ENCODE results near the gene B4GALT5. TPM values are rescaled to one million over a fixed set of nuclear protein-coding genes. Genes with fewer than 3 reads are reported as not detected.

B4GALT5 gene
- total RNA-seq, 3 donors from 2014 or later: 16.8 to 33.8 (median 22.1) TPM

DNA sequence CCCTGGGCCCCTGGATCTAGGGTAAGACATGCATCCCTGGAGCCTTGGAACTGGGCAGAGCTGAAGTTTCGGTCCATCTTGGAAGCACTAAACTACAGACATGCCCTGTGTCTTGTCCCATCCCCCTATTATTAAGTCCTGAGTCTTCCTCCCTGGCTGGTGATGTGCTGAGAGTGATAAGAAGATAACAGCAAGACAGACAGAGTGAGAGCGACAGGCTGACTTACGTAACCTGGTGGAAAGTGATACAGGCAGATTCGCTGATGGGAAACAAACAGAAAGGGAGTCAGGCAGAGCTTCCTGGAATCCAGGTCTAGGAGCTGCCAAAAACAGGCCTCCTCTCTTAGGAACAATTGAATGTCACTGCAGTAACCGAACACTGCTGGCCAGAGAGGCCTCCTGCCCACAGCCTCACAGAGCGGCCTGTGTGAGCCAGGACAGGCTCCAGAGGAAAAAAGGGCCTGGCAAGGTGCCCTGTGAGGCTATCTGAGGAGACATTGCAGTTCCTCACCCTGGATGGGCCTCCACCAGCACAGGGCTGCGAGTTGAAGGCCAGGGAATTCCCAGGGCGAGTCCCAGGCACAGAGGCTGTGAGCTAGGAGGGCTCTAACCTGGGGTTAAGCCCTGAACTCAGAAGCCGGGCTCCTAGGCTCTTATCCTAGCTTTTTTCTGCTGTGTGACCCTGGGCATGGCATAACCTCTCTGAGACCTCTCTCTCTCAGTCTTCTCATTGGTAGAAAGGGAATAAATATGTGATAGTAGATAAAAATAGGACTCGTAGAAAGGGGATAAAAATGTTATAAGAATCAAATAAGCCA, 34.2 kb upstream of the B4GALT5 start:
- Histone ChIP-seq H3K27ac (peak overlapping the region; percentile 89 to 91), H3K4me1 (peaks cover 9 to 13% of the 10 kb centered on the region in 2 donors), H3K4me3 (peak overlapping the region in 1 of 3 donors; percentile 10), H3K9me3 (no peaks in the 10 kb centered on the region), H3K27me3 (no peaks in the 10 kb centered on the region), H3K36me3 (no peaks in the 10 kb centered on the region)
- intact Hi-C loops (cut with DNase I; ENCODE audit: low total_unique reads): no loop called here
- DNase-seq (ENCODE audit: low spot score in 2 of 2): peak; percentile 86 to 91
- TF ChIP-seq POLR2AphosphoS5 (IDR thresholded peaks at IDR 0.05) (peak; percentile 81 to 88 (median 84)), POLR2A (IDR thresholded peaks at IDR 0.05) (no peak)
- TF ChIP-seq, protein P1, sequence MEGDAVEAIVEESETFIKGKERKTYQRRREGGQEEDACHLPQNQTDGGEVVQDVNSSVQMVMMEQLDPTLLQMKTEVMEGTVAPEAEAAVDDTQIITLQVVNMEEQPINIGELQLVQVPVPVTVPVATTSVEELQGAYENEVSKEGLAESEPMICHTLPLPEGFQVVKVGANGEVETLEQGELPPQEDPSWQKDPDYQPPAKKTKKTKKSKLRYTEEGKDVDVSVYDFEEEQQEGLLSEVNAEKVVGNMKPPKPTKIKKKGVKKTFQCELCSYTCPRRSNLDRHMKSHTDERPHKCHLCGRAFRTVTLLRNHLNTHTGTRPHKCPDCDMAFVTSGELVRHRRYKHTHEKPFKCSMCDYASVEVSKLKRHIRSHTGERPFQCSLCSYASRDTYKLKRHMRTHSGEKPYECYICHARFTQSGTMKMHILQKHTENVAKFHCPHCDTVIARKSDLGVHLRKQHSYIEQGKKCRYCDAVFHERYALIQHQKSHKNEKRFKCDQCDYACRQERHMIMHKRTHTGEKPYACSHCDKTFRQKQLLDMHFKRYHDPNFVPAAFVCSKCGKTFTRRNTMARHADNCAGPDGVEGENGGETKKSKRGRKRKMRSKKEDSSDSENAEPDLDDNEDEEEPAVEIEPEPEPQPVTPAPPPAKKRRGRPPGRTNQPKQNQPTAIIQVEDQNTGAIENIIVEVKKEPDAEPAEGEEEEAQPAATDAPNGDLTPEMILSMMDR (IDR thresholded peaks at IDR 0.05): no peak

DNA sequence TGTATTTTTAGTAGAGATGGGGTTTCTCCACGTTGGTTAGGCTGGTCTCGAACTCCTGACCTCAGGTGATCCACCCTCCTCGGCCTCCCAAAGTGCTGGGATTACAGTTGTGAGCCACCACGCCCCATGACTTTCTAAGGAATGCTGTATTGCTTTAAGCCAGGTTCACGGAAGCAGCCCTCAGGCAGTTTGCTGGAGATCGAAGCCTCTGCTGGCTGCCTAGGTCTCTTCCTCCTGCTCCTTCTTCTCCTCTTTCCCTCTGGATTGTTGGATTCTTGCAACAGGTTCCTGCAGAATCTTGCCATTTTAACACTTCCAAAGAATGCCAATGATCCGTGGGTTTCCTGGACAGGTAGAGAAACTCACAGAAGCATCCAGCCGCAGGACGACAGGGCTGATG, 29.3 kb upstream of the B4GALT5 start:
- H3K27me3 ChIP-seq: no peaks in the 10 kb centered on the region
- intact Hi-C loops (cut with DNase I; ENCODE audit: low total_unique reads): no loop called here
- H3K4me1 ChIP-seq: peaks cover under 1 to 6% of the 10 kb centered on the region in 2 donors
- no peaks in the 10 kb centered on the region for H3K36me3 ChIP-seq
- H3K4me3 ChIP-seq: no peak overlapping the region
- no peaks in the 10 kb centered on the region for H3K9me3 ChIP-seq
- TF ChIP-seq POLR2AphosphoS5 (IDR thresholded peaks at IDR 0.05): no peak
- TF ChIP-seq, protein P1 (IDR thresholded peaks at IDR 0.05): no peak
- no peak for TF ChIP-seq POLR2A (IDR thresholded peaks at IDR 0.05)
- DNase-seq (ENCODE audit: low spot score in 2 of 2): no peak
- no peak overlapping the region for H3K27ac ChIP-seq

DNA sequence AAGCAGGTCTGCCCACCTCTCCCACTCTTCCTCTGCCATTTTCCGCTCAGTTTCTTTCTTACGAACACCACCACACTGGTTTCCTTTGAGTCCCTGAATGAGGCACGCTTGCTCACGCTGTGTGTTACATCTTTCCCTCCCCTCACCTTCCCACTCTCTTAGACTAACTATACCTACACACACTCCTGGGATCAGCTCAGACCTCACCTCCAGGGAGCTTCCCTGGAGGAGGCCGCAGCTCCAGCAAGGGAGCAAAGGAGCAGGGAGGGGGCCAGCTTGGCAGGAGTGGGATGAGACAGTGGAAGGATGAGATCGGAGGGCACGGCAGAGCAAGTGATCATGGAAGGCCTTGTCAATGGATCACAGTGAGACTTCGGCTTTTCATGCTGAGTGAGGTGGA, 28.3 kb upstream of the B4GALT5 start:
- DNase-seq (ENCODE audit: low spot score in 2 of 2): no peak
- TF ChIP-seq POLR2AphosphoS5 (IDR thresholded peaks at IDR 0.05): no peak
- TF ChIP-seq POLR2A (IDR thresholded peaks at IDR 0.05): no peak
- TF ChIP-seq, protein P1 (IDR thresholded peaks at IDR 0.05): no peak
- H3K4me1 ChIP-seq: no peaks in the 10 kb centered on the region
- no peak overlapping the region for H3K4me3 ChIP-seq
- no peaks in the 10 kb centered on the region for H3K36me3 ChIP-seq
- H3K9me3 ChIP-seq: no peaks in the 10 kb centered on the region
- intact Hi-C loops (cut with DNase I; ENCODE audit: low total_unique reads): no loop called here
- no peaks in the 10 kb centered on the region for H3K27me3 ChIP-seq
- no peak overlapping the region for H3K27ac ChIP-seq

DNA sequence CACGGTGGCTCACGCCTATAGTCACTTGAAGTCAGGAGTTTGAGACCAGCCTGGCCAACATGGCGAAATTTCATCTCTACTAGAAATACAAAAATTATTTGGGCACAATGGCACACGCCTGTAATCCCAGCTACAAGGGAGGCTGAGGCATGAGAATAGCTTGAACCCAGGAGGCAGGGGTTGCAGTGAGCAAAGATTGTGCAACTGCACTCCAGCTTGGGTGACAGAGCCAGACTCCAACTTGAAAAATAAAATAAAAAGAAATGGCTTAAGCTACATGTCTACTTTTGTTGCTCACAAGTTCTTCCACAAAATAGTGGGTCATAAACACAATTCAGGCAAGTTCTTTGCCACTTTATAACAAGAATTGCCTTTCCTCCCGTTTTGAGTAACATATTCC, 27.1 kb upstream of the B4GALT5 start:
- Histone ChIP-seq H3K4me1 (no peaks in the 10 kb centered on the region), H3K27ac (no peak overlapping the region), H3K4me3 (no peak overlapping the region), H3K36me3 (no peaks in the 10 kb centered on the region), H3K27me3 (no peaks in the 10 kb centered on the region), H3K9me3 (no peaks in the 10 kb centered on the region)
- DNase-seq (ENCODE audit: low spot score in 2 of 2): no peak
- intact Hi-C loops (cut with DNase I; ENCODE audit: low total_unique reads): no loop called here
- TF ChIP-seq POLR2AphosphoS5 (IDR thresholded peaks at IDR 0.05) (no peak), POLR2A (IDR thresholded peaks at IDR 0.05) (no peak)
- TF ChIP-seq, protein P1 (IDR thresholded peaks at IDR 0.05): no peak

DNA sequence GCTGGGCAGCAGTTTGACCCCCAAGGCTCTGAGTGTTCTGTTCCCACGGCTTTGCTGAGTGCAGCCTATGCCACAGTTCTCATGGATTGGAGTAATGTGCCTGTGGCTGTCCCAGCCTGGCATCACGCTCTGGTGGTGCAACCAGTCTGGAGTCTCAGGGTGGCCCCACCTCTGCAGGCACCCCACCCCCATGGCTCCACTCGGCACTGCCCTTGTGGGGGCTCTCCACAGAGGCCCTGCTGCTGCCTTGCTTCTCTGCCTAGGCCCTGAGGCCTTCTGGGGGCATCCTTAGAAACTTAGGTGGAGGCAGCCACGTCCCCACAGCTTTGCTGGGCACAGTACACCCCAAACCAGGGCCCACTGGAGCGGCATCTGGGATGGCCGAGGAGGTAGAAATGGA, 25.4 kb upstream of the B4GALT5 start:
- no peaks in the 10 kb centered on the region for H3K27me3 ChIP-seq
- no peaks in the 10 kb centered on the region for H3K9me3 ChIP-seq
- H3K36me3 ChIP-seq: no peaks in the 10 kb centered on the region
- intact Hi-C loops (cut with DNase I; ENCODE audit: low total_unique reads): no loop called here
- no peak overlapping the region for H3K4me3 ChIP-seq
- H3K27ac ChIP-seq: no peak overlapping the region
- H3K4me1 ChIP-seq: no peaks in the 10 kb centered on the region
- no peak for DNase-seq (ENCODE audit: low spot score in 2 of 2)
- TF ChIP-seq, protein P1 (IDR thresholded peaks at IDR 0.05): no peak

All from breast epithelium (tissue), 4 donors.